C1 segment of cervical spinal cord (tissue), 14 donors: ENCODE measurements around the gene BID.
"Not testable (repeated sequence)": the region's sequence is repeated elsewhere in the genome, so short reads cannot be mapped to it uniquely, and the experiment has no call there.

Experiments
- DNase-seq, 14 donors: peaks; one replicate each; lab custom pipeline; 2025; lab: John Stamatoyannopoulos, UW

BID gene

GRCh38 chr22:17705951-17706900 lies 68.0 kb downstream of the BID start:
- DNase-seq = peak in 11 of 14 donors; percentile 7 to 72 (median 31)

- DNase-seq = no peak
Observed at GRCh38 chr22:17705546-17705945, 68.7 kb downstream of the BID start.

GRCh38 chr22:17703811-17704210 lies 70.5 kb downstream of the BID start:
- DNase-seq = no peak

GRCh38 chr22:17700778-17701177 lies 73.5 kb downstream of the BID start:
- no peak for DNase-seq

GRCh38 chr22:17699696-17700340 lies 74.5 kb downstream of the BID start:
- DNase-seq = no peak

GRCh38 chr22:17698948-17699347 lies 75.3 kb downstream of the BID start:
- DNase-seq = no peak

GRCh38 chr22:17698276-17698675 lies 76.0 kb downstream of the BID start:
- DNase-seq = not testable (repeated sequence)

GRCh38 chr22:17697196-17697595 lies 77.1 kb downstream of the BID start:
- not testable (repeated sequence) for DNase-seq

GRCh38 chr22:17695986-17696385 lies 78.3 kb downstream of the BID start:
- no peak for DNase-seq

GRCh38 chr22:17694752-17695151 lies 79.5 kb downstream of the BID start:
- no peak for DNase-seq

GRCh38 chr22:17694193-17694592 lies 80.1 kb downstream of the BID start:
- DNase-seq = no peak

- no peak for DNase-seq
Observed at GRCh38 chr22:17692841-17693240, 81.4 kb downstream of the BID start.

- no peak for DNase-seq
Observed at GRCh38 chr22:17684245-17684644, 90.0 kb downstream of the BID start.
